Measurements from ENCODE around the gene DYNC1LI1.

The DYNC1LI1 gene

DNA sequence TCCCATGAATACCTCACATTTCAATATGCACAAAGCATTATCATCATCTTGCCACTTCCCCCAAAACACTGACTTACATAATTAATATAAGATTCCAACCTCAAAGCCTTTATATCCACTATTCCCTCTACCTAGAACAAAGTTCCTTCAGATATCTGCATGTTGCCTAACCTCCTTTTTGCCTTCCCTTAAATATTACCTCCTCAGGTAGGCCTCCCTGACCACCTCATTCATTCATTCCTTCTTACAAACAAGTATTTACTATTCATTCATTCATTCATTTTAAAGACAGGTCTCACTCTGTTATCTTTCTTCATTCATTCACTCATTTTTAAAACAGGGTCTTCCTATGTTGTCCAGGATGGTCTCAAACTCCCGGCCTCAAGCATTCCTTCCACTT is 18.6 kb downstream of the DYNC1LI1 start:
- ATAC-seq (ENCODE audit: insufficient read depth, low read depth) (no peak), DNase-seq (no peak)
- Histone ChIP-seq H3K27ac (ENCODE audit: low read length) (no peak overlapping the region), H3K4me3 (ENCODE audit: low read depth in 1 of 2, low read length in 2 of 2) (no peak overlapping the region), H3K36me3 (ENCODE audit: insufficient read depth, low read length) (no peaks in the 10 kb centered on the region), H2AFZ (ENCODE audit: low read depth, low read length) (no peak overlapping the region), H4K20me1 (ENCODE audit: insufficient read depth, low read length) (peaks cover 62% of the 10 kb centered on the region), H3K4me2 (ENCODE audit: insufficient read depth, low read length) (no peak overlapping the region), H3K27me3 (ENCODE audit: insufficient read depth, low read length, poor library complexity) (no peaks in the 10 kb centered on the region), H3K9me3 (ENCODE audit: insufficient read depth, low read length, severe bottlenecking) (no peaks in the 10 kb centered on the region), H3K9ac (ENCODE audit: low read depth, low read length) (no peak overlapping the region), H3K4me1 (ENCODE audit: insufficient read depth, low read length) (peaks cover 4% of the 10 kb centered on the region; the same call in 1 of the 2 replicates), H3K79me2 (ENCODE audit: insufficient read depth, low read length) (peaks cover 100% of the 10 kb centered on the region)
- TF ChIP-seq EZH2 (IDR thresholded peaks at IDR 0.05; ENCODE audit: borderline replicate concordance, low read depth, low read length, severe bottlenecking), result no peak
- TF ChIP-seq, protein P1, sequence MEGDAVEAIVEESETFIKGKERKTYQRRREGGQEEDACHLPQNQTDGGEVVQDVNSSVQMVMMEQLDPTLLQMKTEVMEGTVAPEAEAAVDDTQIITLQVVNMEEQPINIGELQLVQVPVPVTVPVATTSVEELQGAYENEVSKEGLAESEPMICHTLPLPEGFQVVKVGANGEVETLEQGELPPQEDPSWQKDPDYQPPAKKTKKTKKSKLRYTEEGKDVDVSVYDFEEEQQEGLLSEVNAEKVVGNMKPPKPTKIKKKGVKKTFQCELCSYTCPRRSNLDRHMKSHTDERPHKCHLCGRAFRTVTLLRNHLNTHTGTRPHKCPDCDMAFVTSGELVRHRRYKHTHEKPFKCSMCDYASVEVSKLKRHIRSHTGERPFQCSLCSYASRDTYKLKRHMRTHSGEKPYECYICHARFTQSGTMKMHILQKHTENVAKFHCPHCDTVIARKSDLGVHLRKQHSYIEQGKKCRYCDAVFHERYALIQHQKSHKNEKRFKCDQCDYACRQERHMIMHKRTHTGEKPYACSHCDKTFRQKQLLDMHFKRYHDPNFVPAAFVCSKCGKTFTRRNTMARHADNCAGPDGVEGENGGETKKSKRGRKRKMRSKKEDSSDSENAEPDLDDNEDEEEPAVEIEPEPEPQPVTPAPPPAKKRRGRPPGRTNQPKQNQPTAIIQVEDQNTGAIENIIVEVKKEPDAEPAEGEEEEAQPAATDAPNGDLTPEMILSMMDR (IDR thresholded peaks at IDR 0.05; ENCODE audit: borderline replicate concordance, extremely low read depth, low read length, poor library complexity, severe bottlenecking), result no peak

DNA sequence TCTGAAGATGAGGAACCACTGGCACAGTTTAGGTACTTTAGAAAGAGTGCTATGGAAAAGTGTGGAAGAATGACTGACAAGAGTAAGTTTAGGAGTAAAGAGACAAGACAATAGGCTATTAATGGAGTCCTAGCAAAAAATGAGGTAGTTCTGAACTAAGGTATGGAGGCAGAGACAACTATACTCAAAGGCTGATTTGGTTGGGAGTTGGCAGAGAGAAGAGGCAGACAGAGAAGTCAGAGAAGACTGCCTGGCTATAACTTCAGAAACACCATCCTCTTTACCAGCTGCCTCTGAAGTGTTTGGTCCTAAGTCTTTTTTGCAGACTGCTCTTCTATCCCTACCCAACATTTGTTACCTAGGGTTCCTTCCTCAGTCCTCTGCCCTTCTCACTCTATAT is 19.2 kb downstream of the DYNC1LI1 start:
- Histone ChIP-seq H3K36me3 (ENCODE audit: insufficient read depth, low read length) (no peaks in the 10 kb centered on the region), H3K9ac (ENCODE audit: low read depth, low read length) (no peak overlapping the region), H4K20me1 (ENCODE audit: insufficient read depth, low read length) (peaks cover 63% of the 10 kb centered on the region), H3K9me3 (ENCODE audit: insufficient read depth, low read length, severe bottlenecking) (no peaks in the 10 kb centered on the region), H3K4me1 (ENCODE audit: insufficient read depth, low read length) (peaks cover 4% of the 10 kb centered on the region; the same call in 1 of the 2 replicates), H3K4me3 (ENCODE audit: low read depth in 1 of 2, low read length in 2 of 2) (no peak overlapping the region), H3K27ac (ENCODE audit: low read length) (0 out of 2 replicates have a peak overlapping the region, but pooled peaks have one; percentile 12), H3K4me2 (ENCODE audit: insufficient read depth, low read length) (no peak overlapping the region), H3K79me2 (ENCODE audit: insufficient read depth, low read length) (peaks cover 100% of the 10 kb centered on the region), H3K27me3 (ENCODE audit: insufficient read depth, low read length, poor library complexity) (no peaks in the 10 kb centered on the region), H2AFZ (ENCODE audit: low read depth, low read length) (no peak overlapping the region)
- ATAC-seq (ENCODE audit: insufficient read depth, low read depth) (peak; percentile 35; the same call in 2 of the 3 replicates), DNase-seq (no peak)
- no peak for TF ChIP-seq EZH2 (IDR thresholded peaks at IDR 0.05; ENCODE audit: borderline replicate concordance, low read depth, low read length, severe bottlenecking)
- TF ChIP-seq, protein P1 (IDR thresholded peaks at IDR 0.05; ENCODE audit: borderline replicate concordance, extremely low read depth, low read length, poor library complexity, severe bottlenecking), result no peak

DNA sequence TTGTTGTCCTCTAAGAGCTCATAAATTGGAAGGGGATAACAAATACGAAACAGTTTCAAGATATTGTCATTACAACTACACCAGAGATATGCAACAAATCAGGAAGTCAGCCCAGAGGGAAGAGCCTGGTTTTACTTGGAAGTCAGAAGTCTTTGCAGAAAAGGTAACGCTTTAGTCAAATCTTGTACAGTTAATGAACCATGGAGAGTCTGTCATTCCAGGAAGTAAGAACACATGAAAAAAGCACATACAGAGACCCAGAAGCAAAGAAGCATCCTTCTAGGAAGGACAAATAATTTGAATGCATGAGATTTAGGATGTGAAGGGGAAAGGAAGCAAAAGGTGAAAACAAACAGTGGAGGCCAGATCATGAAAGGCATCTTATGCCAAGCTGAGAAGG is 19.6 kb downstream of the DYNC1LI1 start:
- no peak for TF ChIP-seq EZH2 (IDR thresholded peaks at IDR 0.05; ENCODE audit: borderline replicate concordance, low read depth, low read length, severe bottlenecking)
- TF ChIP-seq, protein P1 (IDR thresholded peaks at IDR 0.05; ENCODE audit: borderline replicate concordance, extremely low read depth, low read length, poor library complexity, severe bottlenecking), result no peak
- Histone ChIP-seq H3K4me3 (ENCODE audit: low read depth in 1 of 2, low read length in 2 of 2) (no peak overlapping the region), H3K36me3 (ENCODE audit: insufficient read depth, low read length) (no peaks in the 10 kb centered on the region), H3K79me2 (ENCODE audit: insufficient read depth, low read length) (peaks cover 100% of the 10 kb centered on the region), H3K9ac (ENCODE audit: low read depth, low read length) (no peak overlapping the region), H3K9me3 (ENCODE audit: insufficient read depth, low read length, severe bottlenecking) (no peaks in the 10 kb centered on the region), H2AFZ (ENCODE audit: low read depth, low read length) (no peak overlapping the region), H4K20me1 (ENCODE audit: insufficient read depth, low read length) (peaks cover 61% of the 10 kb centered on the region), H3K27ac (ENCODE audit: low read length) (0 out of 2 replicates have a peak overlapping the region, but pooled peaks have one; percentile 12), H3K27me3 (ENCODE audit: insufficient read depth, low read length, poor library complexity) (no peaks in the 10 kb centered on the region), H3K4me2 (ENCODE audit: insufficient read depth, low read length) (no peak overlapping the region), H3K4me1 (ENCODE audit: insufficient read depth, low read length) (peaks cover 4% of the 10 kb centered on the region; the same call in 1 of the 2 replicates)
- no peak for ATAC-seq (ENCODE audit: insufficient read depth, low read depth)
- no peak for DNase-seq
